Nucleus accumbens (tissue), 56 donors: ENCODE results near the gene BIRC2.

ENCODE experiments used
- DNase-seq, 56 donors: peaks; one replicate each; lab custom pipeline; 2025; lab: John Stamatoyannopoulos, UW

Gene BIRC2

DNA sequence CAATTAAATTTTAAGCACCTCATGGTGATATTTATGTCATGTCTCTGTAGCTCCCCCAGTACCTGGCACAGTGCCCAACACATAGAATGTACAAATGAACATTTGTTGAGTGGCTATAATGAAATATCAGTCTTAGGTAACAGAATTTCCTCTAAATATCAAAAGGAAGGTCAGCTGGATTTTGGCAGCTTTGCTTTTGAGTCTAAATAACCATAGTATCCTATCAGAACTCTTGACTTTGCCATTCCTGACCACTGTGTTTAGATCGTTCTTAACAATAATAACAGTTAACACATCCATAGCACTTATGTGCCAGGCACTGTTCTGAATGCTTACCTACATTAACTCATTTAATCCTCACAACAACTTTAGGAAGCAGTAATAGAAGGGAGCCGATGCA, 79.0 kb downstream of the BIRC2 start:
- no peak for DNase-seq

DNA sequence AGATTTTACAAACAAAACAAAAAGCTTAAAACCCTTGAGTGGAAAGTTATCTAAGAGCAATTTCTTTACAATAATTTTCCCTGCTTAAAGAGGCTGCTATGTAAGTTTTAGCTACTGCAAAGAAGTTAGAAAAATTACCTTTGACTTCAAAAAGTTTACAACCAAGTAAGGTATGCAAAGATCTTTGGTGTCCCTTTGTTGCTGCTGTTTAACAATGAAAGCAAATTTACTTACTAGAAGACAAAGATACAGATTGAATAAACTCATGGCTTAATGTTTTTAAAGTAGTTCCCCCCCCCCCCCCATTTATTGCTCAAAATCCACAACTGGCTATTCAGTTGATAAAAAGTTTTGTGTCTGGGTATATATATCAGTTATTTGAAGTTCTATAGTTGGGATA, 79.6 kb downstream of the BIRC2 start:
- DNase-seq: no peak

DNA sequence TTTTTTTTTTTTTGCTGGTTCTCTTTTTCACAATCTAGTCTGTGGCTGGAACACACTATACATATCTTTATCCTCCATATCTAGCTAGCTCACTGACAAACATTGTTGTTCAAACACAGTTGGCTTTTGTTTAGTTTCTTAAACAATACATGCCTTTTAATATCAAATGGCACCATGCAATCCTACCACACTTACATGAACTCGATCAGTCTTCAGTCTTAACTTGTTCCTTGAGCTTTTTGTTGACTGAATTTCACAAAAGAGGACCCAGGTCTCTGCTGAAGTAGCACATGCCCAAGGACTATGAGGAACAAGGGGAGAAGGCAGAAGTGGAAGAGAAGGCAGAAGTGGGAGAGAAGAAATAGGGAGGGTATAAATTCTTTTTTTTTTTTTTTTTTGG, 80.1 kb downstream of the BIRC2 start:
- DNase-seq: no peak
